Prostate gland (tissue), 2 donors: ENCODE results near the gene GPRC5A.

Experiments
- CTCF ChIP-seq, 4 experiments: fragments of 200-600 bp in 2 of 4; fragments of 450-650 bp in 2 of 4; sonication (generic) in 2 of 4; IDR thresholded peaks; 1 replicate in 3 of 4; 2 replicates in 1 of 4; pipeline ENCODE4 v1.5.1; 2016 to 2019; ENCODE audit warnings: antibody characterized with exemption in 4 of 4, mild to moderate bottlenecking in 2 of 4, moderate library complexity in 2 of 4
- POLR2A ChIP-seq: fragments of 450-650 bp; IDR thresholded peaks from one replicate; pipeline ENCODE4 v1.6.1; 2016; ENCODE audit warnings: antibody characterized with exemption, mild to moderate bottlenecking

DNA sequence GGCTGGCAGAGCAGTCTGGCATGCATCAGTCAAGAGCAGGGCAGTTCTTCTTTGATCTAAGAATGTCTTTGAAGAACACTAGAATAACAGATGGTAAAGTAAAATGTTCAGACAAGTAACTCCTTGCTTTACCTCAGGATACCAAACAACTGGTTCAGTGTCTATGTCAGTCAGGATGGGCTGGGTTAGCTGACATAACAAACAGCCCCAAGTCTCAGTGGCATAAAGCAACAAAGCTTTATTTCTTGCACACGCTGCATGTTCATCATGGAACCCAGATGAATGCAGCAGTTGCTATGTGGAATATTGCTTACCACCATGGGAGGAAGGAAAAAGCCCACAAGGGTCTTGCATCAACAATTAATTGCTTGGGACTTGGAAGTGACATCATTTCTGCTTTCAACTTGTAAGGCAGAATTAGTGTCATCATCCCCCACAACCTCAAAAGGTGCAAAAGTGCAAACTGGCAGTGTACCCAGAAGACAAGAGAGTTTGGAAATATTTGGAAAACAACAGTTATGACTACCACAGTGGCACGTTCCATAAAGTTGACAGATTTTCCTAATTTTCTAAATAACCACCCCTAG is 39.4 kb downstream of the GPRC5A start:
- TF ChIP-seq CTCF (IDR thresholded peaks at IDR 0.05): no peak
- no peak for TF ChIP-seq POLR2A
